ENCODE results near the gene GGT7.

The GGT7 gene

DNA sequence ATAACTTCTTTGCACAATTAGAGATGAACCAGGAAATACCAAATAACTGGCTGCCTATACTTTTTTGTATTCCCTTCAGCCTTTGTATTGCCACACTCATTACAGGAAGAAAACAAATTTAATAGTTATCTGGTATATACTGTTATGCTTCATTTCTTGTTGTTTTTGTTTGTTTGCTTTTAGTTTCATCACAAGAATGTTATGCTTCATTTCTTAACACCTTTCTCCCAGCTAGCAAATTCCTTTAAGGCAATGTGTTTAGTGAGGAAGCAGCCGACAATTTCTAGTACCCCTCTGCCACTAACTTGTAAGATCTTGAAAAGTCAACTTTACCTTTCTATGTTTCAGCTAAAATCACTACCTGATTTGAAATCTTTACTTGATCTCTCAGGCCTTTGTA lies 48.6 kb downstream of the GGT7 start:
- CTCF ChIA-PET, result interaction anchor here (0.6 to 1.0 kb wide), 2 partner anchors 55 to 342 kb away, joined by 3 read pairs; no protein-coding TSS in a partner anchor

More for the DNA sequence above, 48.6 kb downstream of the GGT7 start:
- no peak for TF ChIP-seq ZNF530 (tag by site-specific recombination; IDR thresholded peaks at IDR 0.05; ENCODE audit: low read depth)
- no peak for TF ChIP-seq ZNF558 (tag by site-specific recombination; IDR thresholded peaks at IDR 0.05)
- TF ChIP-seq, protein P1, sequence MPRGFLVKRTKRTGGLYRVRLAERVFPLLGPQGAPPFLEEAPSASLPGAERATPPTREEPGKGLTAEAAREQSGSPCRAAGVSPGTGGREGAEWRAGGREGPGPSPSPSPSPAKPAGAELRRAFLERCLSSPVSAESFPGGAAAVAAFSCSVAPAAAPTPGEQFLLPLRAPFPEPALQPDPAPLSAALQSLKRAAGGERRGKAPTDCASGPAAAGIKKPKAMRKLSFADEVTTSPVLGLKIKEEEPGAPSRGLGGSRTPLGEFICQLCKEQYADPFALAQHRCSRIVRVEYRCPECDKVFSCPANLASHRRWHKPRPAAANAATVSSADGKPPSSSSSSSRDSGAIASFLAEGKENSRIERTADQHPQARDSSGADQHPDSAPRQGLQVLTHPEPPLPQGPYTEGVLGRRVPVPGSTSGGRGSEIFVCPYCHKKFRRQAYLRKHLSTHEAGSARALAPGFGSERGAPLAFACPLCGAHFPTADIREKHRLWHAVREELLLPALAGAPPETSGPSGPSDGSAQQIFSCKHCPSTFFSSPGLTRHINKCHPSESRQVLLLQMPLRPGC (tag by site-specific recombination; IDR thresholded peaks at IDR 0.05), result no peak
- no peak for TF ChIP-seq YY1 (tag by site-specific recombination; IDR thresholded peaks at IDR 0.05)
- no peak for TF ChIP-seq ZNF18 (tag by site-specific recombination; IDR thresholded peaks at IDR 0.05)
- TF ChIP-seq, protein P2, sequence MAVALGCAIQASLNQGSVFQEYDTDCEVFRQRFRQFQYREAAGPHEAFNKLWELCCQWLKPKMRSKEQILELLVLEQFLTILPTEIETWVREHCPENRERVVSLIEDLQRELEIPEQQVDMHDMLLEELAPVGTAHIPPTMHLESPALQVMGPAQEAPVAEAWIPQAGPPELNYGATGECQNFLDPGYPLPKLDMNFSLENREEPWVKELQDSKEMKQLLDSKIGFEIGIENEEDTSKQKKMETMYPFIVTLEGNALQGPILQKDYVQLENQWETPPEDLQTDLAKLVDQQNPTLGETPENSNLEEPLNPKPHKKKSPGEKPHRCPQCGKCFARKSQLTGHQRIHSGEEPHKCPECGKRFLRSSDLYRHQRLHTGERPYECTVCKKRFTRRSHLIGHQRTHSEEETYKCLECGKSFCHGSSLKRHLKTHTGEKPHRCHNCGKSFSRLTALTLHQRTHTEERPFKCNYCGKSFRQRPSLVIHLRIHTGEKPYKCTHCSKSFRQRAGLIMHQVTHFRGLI (tag by site-specific recombination; IDR thresholded peaks at IDR 0.05), result no peak
- TF ChIP-seq ZNF664 (tag by site-specific recombination; IDR thresholded peaks at IDR 0.05), result no peak
- no peak for TF ChIP-seq ZBTB1 (tag by site-specific recombination; IDR thresholded peaks at IDR 0.05)
- no peak for TF ChIP-seq BCL11B (tag by site-specific recombination; IDR thresholded peaks at IDR 0.05; ENCODE audit: low read depth)
- TF ChIP-seq ZNF26 (tag by site-specific recombination; IDR thresholded peaks at IDR 0.05), result no peak
- TF ChIP-seq ZNF76 (tag by site-specific recombination; IDR thresholded peaks at IDR 0.05; ENCODE audit: borderline replicate concordance, low read depth), result no peak
- TF ChIP-seq ZNF292 (tag by site-specific recombination; IDR thresholded peaks at IDR 0.05; ENCODE audit: borderline replicate concordance, low read depth), result no peak
- TF ChIP-seq, protein P3, sequence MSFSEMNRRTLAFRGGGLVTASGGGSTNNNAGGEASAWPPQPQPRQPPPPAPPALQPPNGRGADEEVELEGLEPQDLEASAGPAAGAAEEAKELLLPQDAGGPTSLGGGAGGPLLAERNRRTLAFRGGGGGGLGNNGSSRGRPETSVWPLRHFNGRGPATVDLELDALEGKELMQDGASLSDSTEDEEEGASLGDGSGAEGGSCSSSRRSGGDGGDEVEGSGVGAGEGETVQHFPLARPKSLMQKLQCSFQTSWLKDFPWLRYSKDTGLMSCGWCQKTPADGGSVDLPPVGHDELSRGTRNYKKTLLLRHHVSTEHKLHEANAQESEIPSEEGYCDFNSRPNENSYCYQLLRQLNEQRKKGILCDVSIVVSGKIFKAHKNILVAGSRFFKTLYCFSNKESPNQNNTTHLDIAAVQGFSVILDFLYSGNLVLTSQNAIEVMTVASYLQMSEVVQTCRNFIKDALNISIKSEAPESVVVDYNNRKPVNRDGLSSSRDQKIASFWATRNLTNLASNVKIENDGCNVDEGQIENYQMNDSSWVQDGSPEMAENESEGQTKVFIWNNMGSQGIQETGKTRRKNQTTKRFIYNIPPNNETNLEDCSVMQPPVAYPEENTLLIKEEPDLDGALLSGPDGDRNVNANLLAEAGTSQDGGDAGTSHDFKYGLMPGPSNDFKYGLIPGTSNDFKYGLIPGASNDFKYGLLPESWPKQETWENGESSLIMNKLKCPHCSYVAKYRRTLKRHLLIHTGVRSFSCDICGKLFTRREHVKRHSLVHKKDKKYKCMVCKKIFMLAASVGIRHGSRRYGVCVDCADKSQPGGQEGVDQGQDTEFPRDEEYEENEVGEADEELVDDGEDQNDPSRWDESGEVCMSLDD (tag by site-specific recombination; IDR thresholded peaks at IDR 0.05), result no peak
- no peak for TF ChIP-seq ZNF175 (tag by site-specific recombination; IDR thresholded peaks at IDR 0.05)
- POLR2A ChIA-PET, result interaction anchor here (0.6 to 1.1 kb wide), 6 partner anchors 11 to 266 kb away, joined by 3 to 5 read pairs (median 4); partner anchors contain the start of genes ACSS2 and PIGU
- Histone ChIP-seq H3K36me3 (ENCODE audit: control insufficient read depth in 2 of 2, insufficient read depth in 1 of 2, low read length in 2 of 2) (no peaks in the 10 kb centered on the region), H3K9me3 (ENCODE audit: control insufficient read depth, insufficient read depth, low read depth, low read length) (no peaks in the 10 kb centered on the region), H3K4me1 (ENCODE audit: control insufficient read depth, insufficient read depth, low read length) (no peaks in the 10 kb centered on the region; the same call in 1 of the 2 replicates), H3K27ac (ENCODE audit: extremely low read depth, low read depth, low read length) (no peak overlapping the region), H3K4me3 (ENCODE audit: low read depth, low read length) (peak overlapping the region; percentile 96)

Measured in HEK293 (cell line).